ENCODE results near the gene STARD9. TPM values are rescaled to one million over a fixed set of nuclear protein-coding genes. Genes with fewer than 3 reads are reported as not detected.

Gene STARD9
- total and polyA plus RNA-seq, 2 experiments from 2014 or later, result 1.8 to 6.2 TPM

DNA sequence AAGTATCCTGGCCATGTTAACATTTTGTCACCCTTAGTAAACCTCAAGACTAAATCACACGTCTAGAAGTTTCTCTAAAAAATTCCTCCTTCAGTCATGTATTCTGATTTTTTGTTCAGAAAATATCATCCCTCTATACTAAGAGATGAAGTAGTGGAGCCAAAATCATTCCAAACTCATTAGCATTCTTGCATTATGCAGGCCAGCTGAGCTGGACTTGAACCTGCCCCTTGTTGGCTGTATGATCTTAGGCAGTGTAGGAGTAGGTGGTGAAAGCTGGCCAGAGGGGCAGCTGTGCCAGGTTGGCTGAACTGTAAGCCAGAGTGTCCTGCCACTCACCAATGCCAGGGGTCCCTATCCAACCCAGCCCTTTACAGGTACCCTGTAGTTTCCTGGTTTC is 92.4 kb downstream of the STARD9 start (continued):
- no peak for TF ChIP-seq EZH2 (IDR thresholded peaks at IDR 0.05; ENCODE audit: low read depth, unreplicated experiment)
- TF ChIP-seq, protein P1, sequence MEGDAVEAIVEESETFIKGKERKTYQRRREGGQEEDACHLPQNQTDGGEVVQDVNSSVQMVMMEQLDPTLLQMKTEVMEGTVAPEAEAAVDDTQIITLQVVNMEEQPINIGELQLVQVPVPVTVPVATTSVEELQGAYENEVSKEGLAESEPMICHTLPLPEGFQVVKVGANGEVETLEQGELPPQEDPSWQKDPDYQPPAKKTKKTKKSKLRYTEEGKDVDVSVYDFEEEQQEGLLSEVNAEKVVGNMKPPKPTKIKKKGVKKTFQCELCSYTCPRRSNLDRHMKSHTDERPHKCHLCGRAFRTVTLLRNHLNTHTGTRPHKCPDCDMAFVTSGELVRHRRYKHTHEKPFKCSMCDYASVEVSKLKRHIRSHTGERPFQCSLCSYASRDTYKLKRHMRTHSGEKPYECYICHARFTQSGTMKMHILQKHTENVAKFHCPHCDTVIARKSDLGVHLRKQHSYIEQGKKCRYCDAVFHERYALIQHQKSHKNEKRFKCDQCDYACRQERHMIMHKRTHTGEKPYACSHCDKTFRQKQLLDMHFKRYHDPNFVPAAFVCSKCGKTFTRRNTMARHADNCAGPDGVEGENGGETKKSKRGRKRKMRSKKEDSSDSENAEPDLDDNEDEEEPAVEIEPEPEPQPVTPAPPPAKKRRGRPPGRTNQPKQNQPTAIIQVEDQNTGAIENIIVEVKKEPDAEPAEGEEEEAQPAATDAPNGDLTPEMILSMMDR (conservative IDR thresholded peaks at IDR 0.05; ENCODE audit: low read depth in 2 of 2), result no peak
- no peak for TF ChIP-seq REST (IDR thresholded peaks at IDR 0.05; ENCODE audit: unreplicated experiment)

- Histone ChIP-seq H3K4me3 (no peak overlapping the region), H3K36me3 (ENCODE audit: insufficient read depth) (no peaks in the 10 kb centered on the region; the same call in 1 of the 2 replicates), H3K27ac (ENCODE audit: low read depth) (no peak overlapping the region), H2AFZ (no peak overlapping the region), H3F3A (replicated peaks; ENCODE audit: low read depth) (no peaks in the 10 kb centered on the region), H3K4me1 (ENCODE audit: insufficient read depth) (0 out of 2 replicates have a peak, but pooled peaks cover 3% of the 10 kb centered on the region), H3K4me2 (no peak overlapping the region), H3K9me2 (ENCODE audit: insufficient read depth) (no peaks in the 10 kb centered on the region), H3K27me3 (ENCODE audit: insufficient read depth) (no peaks in the 10 kb centered on the region), H3K79me2 (replicated peaks; ENCODE audit: insufficient read depth) (no peaks in the 10 kb centered on the region), H4K20me1 (replicated peaks; ENCODE audit: insufficient read depth) (no peaks in the 10 kb centered on the region)
- TF ChIP-seq, protein P2, sequence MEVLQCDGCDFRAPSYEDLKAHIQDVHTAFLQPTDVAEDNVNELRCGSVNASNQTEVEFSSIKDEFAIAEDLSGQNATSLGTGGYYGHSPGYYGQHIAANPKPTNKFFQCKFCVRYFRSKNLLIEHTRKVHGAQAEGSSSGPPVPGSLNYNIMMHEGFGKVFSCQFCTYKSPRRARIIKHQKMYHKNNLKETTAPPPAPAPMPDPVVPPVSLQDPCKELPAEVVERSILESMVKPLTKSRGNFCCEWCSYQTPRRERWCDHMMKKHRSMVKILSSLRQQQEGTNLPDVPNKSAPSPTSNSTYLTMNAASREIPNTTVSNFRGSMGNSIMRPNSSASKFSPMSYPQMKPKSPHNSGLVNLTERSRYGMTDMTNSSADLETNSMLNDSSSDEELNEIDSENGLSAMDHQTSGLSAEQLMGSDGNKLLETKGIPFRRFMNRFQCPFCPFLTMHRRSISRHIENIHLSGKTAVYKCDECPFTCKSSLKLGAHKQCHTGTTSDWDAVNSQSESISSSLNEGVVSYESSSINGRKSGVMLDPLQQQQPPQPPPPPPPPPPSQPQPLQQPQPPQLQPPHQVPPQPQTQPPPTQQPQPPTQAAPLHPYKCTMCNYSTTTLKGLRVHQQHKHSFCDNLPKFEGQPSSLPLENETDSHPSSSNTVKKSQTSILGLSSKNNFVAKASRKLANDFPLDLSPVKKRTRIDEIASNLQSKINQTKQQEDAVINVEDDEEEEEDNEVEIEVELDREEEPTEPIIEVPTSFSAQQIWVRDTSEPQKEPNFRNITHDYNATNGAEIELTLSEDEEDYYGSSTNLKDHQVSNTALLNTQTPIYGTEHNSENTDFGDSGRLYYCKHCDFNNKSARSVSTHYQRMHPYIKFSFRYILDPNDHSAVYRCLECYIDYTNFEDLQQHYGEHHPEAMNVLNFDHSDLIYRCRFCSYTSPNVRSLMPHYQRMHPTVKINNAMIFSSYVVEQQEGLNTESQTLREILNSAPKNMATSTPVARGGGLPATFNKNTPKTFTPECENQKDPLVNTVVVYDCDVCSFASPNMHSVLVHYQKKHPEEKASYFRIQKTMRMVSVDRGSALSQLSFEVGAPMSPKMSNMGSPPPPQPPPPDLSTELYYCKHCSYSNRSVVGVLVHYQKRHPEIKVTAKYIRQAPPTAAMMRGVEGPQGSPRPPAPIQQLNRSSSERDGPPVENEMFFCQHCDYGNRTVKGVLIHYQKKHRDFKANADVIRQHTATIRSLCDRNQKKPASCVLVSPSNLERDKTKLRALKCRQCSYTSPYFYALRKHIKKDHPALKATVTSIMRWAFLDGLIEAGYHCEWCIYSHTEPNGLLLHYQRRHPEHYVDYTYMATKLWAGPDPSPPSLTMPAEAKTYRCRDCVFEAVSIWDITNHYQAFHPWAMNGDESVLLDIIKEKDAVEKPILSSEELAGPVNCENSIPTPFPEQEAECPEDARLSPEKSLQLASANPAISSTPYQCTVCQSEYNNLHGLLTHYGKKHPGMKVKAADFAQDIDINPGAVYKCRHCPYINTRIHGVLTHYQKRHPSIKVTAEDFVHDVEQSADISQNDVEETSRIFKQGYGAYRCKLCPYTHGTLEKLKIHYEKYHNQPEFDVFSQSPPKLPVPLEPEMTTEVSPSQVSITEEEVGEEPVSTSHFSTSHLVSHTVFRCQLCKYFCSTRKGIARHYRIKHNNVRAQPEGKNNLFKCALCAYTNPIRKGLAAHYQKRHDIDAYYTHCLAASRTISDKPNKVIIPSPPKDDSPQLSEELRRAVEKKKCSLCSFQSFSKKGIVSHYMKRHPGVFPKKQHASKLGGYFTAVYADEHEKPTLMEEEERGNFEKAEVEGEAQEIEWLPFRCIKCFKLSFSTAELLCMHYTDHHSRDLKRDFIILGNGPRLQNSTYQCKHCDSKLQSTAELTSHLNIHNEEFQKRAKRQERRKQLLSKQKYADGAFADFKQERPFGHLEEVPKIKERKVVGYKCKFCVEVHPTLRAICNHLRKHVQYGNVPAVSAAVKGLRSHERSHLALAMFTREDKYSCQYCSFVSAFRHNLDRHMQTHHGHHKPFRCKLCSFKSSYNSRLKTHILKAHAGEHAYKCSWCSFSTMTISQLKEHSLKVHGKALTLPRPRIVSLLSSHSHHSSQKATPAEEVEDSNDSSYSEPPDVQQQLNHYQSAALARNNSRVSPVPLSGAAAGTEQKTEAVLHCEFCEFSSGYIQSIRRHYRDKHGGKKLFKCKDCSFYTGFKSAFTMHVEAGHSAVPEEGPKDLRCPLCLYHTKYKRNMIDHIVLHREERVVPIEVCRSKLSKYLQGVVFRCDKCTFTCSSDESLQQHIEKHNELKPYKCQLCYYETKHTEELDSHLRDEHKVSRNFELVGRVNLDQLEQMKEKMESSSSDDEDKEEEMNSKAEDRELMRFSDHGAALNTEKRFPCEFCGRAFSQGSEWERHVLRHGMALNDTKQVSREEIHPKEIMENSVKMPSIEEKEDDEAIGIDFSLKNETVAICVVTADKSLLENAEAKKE (CRISPR knock-in tag; IDR thresholded peaks at IDR 0.05), result no peak
- no peaks in the 10 kb centered on the region for H3K27me3 Mint-ChIP-seq (ENCODE audit: insufficient read depth, low read depth, poor library complexity)
- no peak for ATAC-seq
- DNase-seq (ENCODE audit: low spot score), result no peak
- peaks cover 7% of the 10 kb centered on the region for H3K4me1 Mint-ChIP-seq
- no peaks in the 10 kb centered on the region for H3K9me3 Mint-ChIP-seq
- H3K4me3 Mint-ChIP-seq, result no peak overlapping the region
- no peak overlapping the region for H3K27ac Mint-ChIP-seq
- H3K36me3 Mint-ChIP-seq (ENCODE audit: low read depth), result no peaks in the 10 kb centered on the region
Measured at GRCh38 chr15:42670451-42670850, 95.0 kb downstream of the STARD9 start.

All from GM23338 (cell line).